HG03159 (cell line): ENCODE measurements around the gene PTCHD4.
"Not testable (repeated sequence)": the region's sequence is repeated elsewhere in the genome, so short reads cannot be mapped to it uniquely, and the experiment has no call there.

Experiments used
- ATAC-seq: cut with Tn5 transposase; IDR thresholded peaks from one replicate; pipeline ENCODE4 v1.9.1; 2021; ENCODE audit warnings: mild to moderate bottlenecking, moderate library complexity; ENCODE audit not compliant: unreplicated experiment

Gene PTCHD4

GRCh38 chr6:48111143-48111506 is at the start of gene PTCHD4:
TSS of gene PTCHD4 (minus strand) at chr6:48111197. CDS start at chr6:48068957, 42,240 bp downstream.
- no peak for ATAC-seq

GRCh38 chr6:48151142-48151541 is 40.1 kb upstream of the PTCHD4 start:
- ATAC-seq: no peak

GRCh38 chr6:48150701-48151100 is 39.7 kb upstream of the PTCHD4 start:
- no peak for ATAC-seq

- ATAC-seq: no peak
Observed at GRCh38 chr6:48147051-48147450, 36.1 kb upstream of the PTCHD4 start.

- ATAC-seq: no peak
Observed at GRCh38 chr6:48144021-48144420, 33.0 kb upstream of the PTCHD4 start.

GRCh38 chr6:48141975-48142374 is 31.0 kb upstream of the PTCHD4 start:
- no peak for ATAC-seq

DNA sequence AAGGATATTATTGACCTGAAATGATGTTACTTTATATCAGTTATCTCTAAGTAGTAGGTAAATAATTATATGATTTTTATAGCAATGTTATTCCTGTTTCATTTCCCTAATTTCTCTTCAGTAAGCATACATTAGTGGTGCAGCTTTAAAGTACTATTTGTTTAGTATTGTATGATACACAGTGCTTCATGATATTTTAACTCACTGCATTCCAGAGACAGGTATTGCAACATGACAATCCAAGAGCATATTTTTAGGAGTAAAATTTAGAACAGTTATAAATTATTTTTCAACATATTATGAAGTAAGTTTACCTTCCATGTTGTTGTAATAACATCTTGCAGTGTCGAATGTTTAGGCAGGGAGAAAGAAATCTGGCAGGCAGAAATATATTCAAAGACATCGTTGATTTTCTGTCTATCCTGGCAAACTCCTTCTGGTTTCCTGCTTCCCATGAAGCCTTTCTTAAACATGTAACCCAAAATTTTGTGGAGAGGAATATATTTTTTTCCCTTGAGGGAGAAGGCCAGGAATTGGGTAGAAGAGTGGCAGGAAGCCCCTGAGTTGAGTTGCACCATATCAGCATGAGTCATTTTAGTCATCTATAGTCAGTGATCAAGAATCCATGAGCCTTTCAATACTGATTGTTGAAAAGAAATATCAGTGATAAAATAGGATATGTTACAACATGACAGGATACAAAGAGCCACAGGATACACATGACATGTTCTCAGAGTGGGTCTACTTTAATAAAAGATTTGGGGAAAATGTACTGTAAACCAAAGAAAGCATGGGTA is 29.0 kb upstream of the PTCHD4 start:
- no peak for ATAC-seq

DNA sequence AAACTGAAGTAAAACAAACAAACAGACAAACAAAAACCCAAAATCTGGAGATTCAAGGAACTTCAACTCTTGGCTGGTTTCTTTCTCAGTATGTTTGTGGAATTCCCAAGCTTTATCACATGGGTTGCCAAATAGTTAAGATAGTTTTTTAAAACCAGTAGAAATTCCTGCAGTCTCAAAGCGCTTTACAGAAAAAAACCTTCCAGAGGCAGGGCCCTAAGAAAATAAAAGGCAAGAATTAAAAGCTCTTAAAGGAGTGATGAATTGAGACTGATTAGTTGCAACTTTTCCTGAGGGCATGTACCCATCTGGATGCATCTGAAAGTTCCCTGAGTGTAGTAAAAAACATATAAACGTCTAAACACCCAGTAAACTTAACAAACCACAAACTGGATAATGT is 25.9 kb upstream of the PTCHD4 start:
- ATAC-seq: no peak

DNA sequence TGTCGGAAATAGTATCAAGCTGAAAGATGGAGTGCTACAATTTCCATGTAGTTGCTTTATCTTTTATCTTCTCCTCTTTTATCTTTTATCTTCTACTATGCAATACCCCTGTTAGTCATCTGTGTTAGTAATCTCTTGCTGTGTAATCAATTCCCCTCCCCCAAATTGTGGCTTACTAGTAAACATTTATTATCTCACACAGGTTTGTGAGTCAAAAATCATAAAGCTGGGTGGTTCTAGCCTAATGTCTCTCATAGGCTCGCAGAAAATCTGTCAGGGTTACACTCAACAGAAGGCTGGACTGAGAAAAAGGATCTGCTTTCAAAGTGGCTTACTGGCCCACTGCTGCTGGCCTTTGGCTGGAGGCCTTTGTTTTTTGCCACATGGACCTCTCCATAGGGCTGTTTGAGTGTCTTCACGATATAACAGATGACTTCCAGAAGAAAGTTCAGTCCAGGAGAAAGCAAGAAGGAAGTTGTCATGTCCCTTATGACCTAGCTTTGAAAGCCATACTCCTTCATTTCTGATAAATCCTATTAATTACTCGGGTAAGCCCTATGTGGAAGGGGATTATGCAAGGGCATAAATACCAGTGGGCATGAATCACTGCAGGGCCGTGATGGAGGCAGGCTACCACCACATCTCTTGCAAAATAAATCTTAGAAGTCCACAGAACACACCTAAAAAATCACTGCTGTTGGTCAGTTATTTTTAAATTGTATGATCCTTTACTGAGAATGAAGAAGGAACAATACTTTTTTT is 24.5 kb upstream of the PTCHD4 start:
- no peak for ATAC-seq

DNA sequence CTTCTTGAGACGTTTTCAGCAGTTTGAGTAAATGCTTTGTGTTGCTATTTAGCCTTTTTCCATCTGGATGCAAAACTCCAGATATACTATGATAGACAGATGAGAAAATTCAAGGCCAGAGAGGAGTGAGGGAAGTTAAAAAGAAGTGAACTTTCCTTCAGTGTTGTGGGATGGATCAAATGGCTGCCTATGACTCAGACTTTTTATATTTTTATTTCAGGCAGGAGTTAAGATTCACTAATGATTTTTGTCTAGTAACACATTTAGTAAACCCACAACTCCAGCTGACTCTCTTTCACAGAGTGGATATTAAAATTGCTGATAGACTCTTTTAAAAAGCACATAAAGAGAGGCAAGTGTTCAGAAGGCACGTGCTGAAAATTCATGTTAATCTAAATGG is 23.2 kb upstream of the PTCHD4 start:
- ATAC-seq: no peak

DNA sequence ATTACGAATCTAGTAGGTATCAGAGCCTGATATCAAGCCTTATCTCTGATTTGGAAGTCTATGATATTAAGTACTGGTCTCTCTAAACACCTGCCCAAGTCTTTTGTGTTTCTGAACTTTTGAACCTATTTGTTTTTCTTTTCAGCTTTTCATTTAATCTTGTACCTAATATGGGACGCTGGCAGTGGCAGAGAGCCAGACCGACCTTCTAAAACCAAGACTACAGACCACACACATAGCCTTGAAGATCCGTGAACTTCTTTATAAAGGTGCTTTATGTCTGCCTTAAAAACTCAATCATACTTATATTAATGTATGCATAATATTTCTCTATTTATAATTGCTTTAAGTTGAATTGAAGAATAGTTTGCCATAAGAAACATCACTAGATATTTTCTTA is 12.6 kb upstream of the PTCHD4 start:
- no peak for ATAC-seq

DNA sequence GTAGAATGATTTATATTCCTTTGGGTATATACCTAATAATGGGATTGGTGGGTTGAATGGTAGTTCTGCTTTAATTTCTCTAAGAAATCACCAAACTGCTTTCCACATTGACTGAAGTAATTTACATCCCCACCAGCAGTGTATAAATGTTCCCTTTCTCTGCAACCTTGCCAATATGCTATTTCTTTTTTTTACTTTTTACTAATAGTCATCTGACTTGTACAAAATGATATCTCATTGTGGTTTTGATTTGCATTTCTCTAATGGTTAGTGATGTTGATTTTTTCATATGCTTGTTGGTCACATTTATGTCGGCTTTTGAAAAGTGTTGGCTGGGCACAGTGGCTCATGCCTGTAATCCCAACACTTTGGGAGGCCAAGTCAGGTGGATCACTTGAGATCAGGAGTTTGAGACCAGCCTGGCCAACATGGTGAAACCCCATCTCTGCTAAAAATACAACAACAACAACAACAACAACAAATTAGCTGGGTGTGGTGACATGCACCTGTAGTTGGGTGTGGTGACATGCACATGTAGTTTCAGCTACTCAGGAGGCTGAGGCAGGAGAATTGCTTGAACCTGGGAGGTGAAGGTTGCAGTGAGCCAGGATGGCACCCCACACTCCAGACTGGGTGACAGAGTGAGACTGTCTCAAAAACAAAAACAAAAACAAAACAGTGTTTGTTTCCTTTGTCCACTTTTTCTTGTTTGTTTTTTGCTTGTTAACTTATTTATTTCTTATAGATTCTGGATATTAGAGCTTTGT is 11.2 kb upstream of the PTCHD4 start:
- not testable (repeated sequence) for ATAC-seq

DNA sequence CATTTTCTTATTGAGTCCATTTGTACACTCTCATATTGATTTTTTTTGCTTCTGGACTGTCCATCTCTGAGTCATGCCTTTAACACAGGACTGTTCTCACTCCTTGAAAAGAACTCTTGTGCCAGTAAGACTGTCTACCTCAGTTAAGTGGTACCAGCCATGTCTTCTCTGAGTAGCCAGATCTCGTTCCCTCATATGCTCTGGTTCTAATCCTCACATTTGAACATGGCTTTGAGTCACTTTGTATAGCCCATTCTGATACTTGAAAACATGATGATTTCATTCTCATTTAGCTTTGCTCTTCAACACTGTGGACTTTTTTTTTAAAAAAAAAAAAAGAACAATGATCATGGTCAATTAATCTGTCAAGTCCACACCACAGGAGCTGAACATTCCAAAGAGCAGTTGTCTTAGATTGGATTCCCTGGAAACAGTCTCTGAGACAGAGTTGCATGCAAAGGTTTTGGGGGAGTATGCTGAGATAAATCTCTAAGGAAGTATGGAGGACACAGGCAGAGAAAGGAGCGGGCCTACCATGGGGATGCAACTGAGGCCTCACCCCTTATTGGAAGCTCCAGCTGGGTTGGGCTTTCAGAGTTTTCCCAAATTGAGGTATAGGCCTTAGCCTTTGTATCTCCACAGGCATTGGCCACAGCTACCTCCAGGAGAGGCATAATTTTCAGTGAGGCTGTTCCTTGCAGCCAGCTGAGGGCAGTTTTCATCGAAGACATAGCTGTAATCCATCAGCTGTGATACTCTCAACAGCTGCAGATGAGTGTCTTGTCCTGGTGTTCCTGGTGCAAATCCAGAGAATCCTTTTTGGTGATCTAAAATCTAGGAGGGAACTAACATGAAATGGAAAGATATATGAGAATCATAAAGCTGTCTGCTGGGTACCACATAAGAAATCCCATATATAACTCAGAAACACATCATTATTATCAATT is 6.0 kb upstream of the PTCHD4 start:
- no peak for ATAC-seq

GRCh38 chr6:48113130-48113529 is 2.1 kb upstream of the PTCHD4 start:
- ATAC-seq: no peak

DNA sequence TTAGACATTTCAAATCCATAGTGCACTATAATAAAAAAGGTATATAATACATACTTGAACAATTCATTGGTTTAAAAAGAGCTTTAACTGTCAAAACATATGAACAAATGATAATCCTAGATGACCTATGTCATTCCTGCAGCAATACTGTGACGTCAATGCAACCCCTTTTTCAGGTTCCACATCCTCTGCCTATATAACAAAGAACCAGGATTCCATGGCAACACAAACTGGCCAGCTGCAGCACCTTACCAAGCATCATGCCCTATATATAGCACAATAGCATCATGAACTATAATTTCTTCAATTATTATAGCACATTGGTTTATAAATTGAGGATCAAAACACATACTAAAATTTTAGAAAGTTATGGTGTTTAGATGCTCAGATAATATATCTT is 578 bp upstream of the PTCHD4 start:
- ATAC-seq: no peak

DNA sequence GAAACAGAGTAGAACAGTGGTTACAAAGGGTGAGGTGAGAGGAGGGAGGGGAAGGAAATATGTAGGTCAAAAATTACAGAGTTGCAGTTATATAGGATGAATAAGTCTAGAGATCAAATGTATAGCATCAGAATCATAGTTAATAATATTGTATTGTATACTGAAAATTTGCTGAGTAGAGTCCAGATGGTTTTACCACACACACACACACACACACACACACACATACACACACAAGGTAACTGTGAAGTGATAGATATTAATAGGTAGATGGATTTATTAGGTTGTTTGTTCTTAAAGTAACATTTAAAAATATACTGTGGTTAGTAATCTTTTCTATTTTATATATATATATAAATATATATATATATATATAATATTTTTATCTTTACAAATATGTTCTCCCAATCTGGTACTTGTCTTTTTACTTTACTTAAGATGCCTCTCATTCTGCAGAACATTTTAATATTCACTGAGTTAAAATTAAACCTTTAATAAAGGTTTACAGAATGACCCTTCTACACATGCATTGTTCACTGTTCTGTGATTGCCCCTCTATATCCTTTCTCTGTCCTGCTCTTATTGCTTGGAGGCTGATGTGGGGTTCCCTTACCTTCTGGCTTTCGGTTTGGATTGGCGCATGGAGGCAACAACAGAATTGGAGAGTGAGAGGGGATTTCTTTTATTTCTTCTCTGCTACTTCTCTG is 408 bp downstream of the PTCHD4 start:
- no peak for ATAC-seq

DNA sequence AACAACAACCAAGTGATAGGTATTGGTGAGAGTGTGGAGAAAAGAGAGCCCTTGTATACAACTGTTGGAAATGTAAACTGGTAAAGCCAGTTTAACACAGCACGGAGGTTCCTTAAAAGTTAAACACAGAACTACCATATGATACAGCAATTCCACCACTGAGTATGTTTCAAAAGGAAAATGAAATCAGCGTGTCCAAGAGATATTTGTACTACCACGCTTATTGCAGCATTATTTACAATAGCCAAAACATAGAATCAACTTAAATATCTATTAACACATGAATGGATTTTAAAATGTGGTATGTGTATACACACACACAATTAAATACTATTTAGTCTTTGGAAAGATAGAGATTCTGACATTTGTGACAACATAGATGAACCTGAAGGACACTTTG is 1.1 kb downstream of the PTCHD4 start:
- no peak for ATAC-seq

GRCh38 chr6:48102476-48103195 is 8.4 kb downstream of the PTCHD4 start:
- ATAC-seq: not testable (repeated sequence)

DNA sequence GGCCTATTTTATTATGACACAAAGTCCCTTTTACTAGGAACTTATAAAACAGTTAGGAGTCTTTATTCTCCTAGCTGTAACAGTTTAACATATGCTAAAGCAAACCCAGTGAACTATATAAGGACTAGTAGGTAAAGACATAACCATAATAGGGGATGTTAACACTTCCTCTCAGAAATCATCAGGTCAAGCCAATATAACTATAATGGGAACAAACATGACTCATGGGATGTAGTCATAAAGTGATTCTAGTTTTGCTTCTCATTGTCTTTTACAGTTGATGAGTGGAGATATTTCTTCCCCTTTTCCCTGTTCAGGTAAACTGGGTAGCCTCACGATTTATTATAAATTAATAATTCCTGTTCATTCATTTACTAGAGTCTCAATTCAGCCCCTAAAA is 9.7 kb downstream of the PTCHD4 start:
- ATAC-seq: peak; percentile 84
